ENCODE measurements around the gene ALAS1.

GRCh38 chr3:52262447-52262846 lies 64.5 kb downstream of the ALAS1 start:
- TF ChIP-seq POLR2A (IDR thresholded peaks at IDR 0.05), result no peak
- TF ChIP-seq, protein P1, sequence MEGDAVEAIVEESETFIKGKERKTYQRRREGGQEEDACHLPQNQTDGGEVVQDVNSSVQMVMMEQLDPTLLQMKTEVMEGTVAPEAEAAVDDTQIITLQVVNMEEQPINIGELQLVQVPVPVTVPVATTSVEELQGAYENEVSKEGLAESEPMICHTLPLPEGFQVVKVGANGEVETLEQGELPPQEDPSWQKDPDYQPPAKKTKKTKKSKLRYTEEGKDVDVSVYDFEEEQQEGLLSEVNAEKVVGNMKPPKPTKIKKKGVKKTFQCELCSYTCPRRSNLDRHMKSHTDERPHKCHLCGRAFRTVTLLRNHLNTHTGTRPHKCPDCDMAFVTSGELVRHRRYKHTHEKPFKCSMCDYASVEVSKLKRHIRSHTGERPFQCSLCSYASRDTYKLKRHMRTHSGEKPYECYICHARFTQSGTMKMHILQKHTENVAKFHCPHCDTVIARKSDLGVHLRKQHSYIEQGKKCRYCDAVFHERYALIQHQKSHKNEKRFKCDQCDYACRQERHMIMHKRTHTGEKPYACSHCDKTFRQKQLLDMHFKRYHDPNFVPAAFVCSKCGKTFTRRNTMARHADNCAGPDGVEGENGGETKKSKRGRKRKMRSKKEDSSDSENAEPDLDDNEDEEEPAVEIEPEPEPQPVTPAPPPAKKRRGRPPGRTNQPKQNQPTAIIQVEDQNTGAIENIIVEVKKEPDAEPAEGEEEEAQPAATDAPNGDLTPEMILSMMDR (IDR thresholded peaks at IDR 0.05), result no peak
